Measurements from ENCODE around the gene PRCP. TPM values are rescaled to one million over a fixed set of nuclear protein-coding genes. Genes with fewer than 3 reads are reported as not detected.

PRCP gene
- total RNA-seq, 2 donors from 2014 or later = 76.8 to 107 TPM

DNA sequence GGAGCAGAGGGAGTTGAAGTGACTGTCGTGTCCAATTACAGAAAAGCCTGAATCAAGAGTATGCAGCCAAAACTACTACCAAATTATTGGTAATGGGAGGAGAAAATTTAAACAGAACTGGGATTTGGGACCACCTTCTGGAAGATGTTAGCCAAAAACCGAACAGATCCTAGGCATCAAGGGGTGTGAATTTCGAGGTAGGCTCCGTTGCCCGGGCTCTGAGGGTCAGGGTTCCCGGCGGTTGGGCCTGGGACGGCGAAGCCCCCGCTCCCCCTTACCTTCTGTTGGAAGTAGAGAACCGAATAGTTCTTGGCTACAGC, 313 bp downstream of the PRCP start:
- Histone ChIP-seq H3K27ac (ENCODE audit: low read depth, low read length) (no peak overlapping the region), H3K36me3 (ENCODE audit: control insufficient read depth, insufficient read depth, low read length) (no peaks in the 10 kb centered on the region), H3K9ac (ENCODE audit: extremely low read depth, low read length, poor library complexity, severe bottlenecking) (peak overlapping the region; percentile 69), H3K27me3 (ENCODE audit: control insufficient read depth, insufficient read depth, low read length, poor library complexity, severe bottlenecking) (no peaks in the 10 kb centered on the region), H3K9me3 (ENCODE audit: control insufficient read depth, low read length) (no peaks in the 10 kb centered on the region), H3K4me1 (ENCODE audit: control insufficient read depth, insufficient read depth, low read length) (no peaks in the 10 kb centered on the region), H3K4me3 (ENCODE audit: low read length) (peak overlapping the region; percentile 99)
- Mint-ChIP-seq H3K4me3 (peak overlapping the region; percentile 93), H3K4me1 (peaks cover 21% of the 10 kb centered on the region), H3K27me3 (ENCODE audit: insufficient read depth) (no peaks in the 10 kb centered on the region), H3K36me3 (ENCODE audit: low read depth) (peaks cover 4% of the 10 kb centered on the region), H3K9me3 (no peaks in the 10 kb centered on the region), H3K27ac (peak overlapping the region; percentile 99)
- 0 to 5% methylated on average over 4 to 11 of the region's 11 CpGs for WGBS, 2 experiments (ENCODE audit: insufficient coverage in 1 of 2, insufficient read length in 1 of 2)
- DNase-seq = no peak
- TF ChIP-seq, protein P1, sequence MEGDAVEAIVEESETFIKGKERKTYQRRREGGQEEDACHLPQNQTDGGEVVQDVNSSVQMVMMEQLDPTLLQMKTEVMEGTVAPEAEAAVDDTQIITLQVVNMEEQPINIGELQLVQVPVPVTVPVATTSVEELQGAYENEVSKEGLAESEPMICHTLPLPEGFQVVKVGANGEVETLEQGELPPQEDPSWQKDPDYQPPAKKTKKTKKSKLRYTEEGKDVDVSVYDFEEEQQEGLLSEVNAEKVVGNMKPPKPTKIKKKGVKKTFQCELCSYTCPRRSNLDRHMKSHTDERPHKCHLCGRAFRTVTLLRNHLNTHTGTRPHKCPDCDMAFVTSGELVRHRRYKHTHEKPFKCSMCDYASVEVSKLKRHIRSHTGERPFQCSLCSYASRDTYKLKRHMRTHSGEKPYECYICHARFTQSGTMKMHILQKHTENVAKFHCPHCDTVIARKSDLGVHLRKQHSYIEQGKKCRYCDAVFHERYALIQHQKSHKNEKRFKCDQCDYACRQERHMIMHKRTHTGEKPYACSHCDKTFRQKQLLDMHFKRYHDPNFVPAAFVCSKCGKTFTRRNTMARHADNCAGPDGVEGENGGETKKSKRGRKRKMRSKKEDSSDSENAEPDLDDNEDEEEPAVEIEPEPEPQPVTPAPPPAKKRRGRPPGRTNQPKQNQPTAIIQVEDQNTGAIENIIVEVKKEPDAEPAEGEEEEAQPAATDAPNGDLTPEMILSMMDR (conservative IDR thresholded peaks at IDR 0.05) = no peak

DNA sequence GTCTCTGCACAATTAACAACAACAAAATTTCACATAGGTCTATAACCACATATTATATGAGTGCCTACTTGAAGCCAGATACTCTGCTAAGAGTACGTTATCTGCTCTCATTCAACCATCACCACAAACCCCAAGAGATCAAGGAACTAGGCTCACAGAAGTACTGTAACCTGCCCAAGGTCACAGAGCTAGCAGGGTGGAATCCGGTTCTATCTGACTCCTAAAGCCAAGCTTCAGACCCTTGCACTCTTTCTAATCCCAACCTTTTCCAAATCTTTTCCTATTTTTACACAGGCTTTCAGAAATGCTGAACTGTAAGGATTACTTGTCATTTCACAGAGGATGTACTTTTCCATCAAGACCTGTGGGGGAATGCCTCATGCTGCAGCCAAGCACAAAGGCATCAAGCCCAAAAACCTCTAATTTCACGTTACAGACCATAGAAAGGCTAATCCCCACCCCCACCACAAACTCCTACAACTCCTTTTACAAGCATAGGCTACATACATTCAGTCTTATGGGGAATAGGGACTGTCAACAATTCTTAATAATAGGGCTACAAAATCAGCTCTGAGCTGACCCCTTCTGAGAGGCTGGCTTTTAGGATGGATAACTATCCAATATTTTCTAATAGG, 927 bp downstream of the PRCP start:
- no peaks in the 10 kb centered on the region for H3K27me3 Mint-ChIP-seq (ENCODE audit: insufficient read depth)
- Histone ChIP-seq H3K9ac (ENCODE audit: extremely low read depth, low read length, poor library complexity, severe bottlenecking) (peak overlapping the region; percentile 69), H3K27me3 (ENCODE audit: control insufficient read depth, insufficient read depth, low read length, poor library complexity, severe bottlenecking) (no peaks in the 10 kb centered on the region), H3K9me3 (ENCODE audit: control insufficient read depth, low read length) (no peaks in the 10 kb centered on the region), H3K4me3 (ENCODE audit: low read length) (peak overlapping the region; percentile 99), H3K4me1 (ENCODE audit: control insufficient read depth, insufficient read depth, low read length) (no peaks in the 10 kb centered on the region), H3K27ac (ENCODE audit: low read depth, low read length) (no peak overlapping the region), H3K36me3 (ENCODE audit: control insufficient read depth, insufficient read depth, low read length) (no peaks in the 10 kb centered on the region)
- H3K27ac Mint-ChIP-seq = no peak overlapping the region
- H3K36me3 Mint-ChIP-seq (ENCODE audit: low read depth) = peaks cover 4% of the 10 kb centered on the region
- peak overlapping the region; percentile 93 for H3K4me3 Mint-ChIP-seq
- H3K4me1 Mint-ChIP-seq = peaks cover 21% of the 10 kb centered on the region
- no peaks in the 10 kb centered on the region for H3K9me3 Mint-ChIP-seq
- no peak for DNase-seq
- TF ChIP-seq, protein P1 (conservative IDR thresholded peaks at IDR 0.05) = no peak
- WGBS, 2 experiments (ENCODE audit: insufficient coverage in 1 of 2, insufficient read length in 1 of 2) = 55 to 73% methylated on average over 2 to 3 of the region's 3 CpGs

DNA sequence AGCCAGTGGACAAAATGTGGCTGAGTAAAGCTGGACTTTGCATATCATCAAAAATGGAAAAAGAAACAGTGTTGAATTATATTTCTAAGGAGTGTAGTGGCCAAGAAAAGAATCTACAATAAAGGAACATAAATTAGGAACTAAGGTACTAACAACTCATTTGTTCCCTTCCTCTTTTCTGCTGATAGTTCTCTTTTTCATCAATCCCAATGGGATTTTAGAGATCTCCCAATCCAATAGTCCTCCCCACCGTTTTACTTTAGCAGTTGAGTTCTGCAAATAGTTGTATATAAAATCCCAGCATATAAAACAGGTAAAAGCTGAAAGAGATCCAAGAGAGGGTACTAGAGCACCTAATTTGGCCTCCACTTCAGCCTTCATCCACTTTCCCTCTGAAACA, 2.0 kb downstream of the PRCP start:
- Mint-ChIP-seq H3K4me1 (peaks cover 21% of the 10 kb centered on the region), H3K27me3 (ENCODE audit: insufficient read depth) (no peaks in the 10 kb centered on the region), H3K36me3 (ENCODE audit: low read depth) (peaks cover 4% of the 10 kb centered on the region), H3K4me3 (no peak overlapping the region), H3K27ac (no peak overlapping the region), H3K9me3 (no peaks in the 10 kb centered on the region)
- Histone ChIP-seq H3K4me1 (ENCODE audit: control insufficient read depth, insufficient read depth, low read length) (no peaks in the 10 kb centered on the region), H3K9ac (ENCODE audit: extremely low read depth, low read length, poor library complexity, severe bottlenecking) (no peak overlapping the region), H3K36me3 (ENCODE audit: control insufficient read depth, insufficient read depth, low read length) (no peaks in the 10 kb centered on the region), H3K27ac (ENCODE audit: low read depth, low read length) (no peak overlapping the region), H3K9me3 (ENCODE audit: control insufficient read depth, low read length) (no peaks in the 10 kb centered on the region), H3K27me3 (ENCODE audit: control insufficient read depth, insufficient read depth, low read length, poor library complexity, severe bottlenecking) (no peaks in the 10 kb centered on the region), H3K4me3 (ENCODE audit: low read length) (peak overlapping the region; percentile 69)
- DNase-seq = no peak
- WGBS, 2 experiments (ENCODE audit: insufficient coverage in 1 of 2, insufficient read length in 1 of 2) = 50% methylated on average over 1 of the region's 1 CpG; no CpG with 5 or more reads in 1 of the 2 experiments
- TF ChIP-seq, protein P1 (conservative IDR thresholded peaks at IDR 0.05) = no peak

All from endodermal cell (in vitro differentiated cells).